Activated CD4-positive, CD25-positive, alpha-beta regulatory T cell treated with anti-CD3 and anti-CD28 coated beads, Interleukin-2, amount 50 U/mL, for 72 hours (primary cell): ENCODE data around the gene TNIK.

Experiments used
- DNase-seq: peaks from one replicate; pipeline ENCODE4 v3.0.0; 2021

TNIK gene

DNA sequence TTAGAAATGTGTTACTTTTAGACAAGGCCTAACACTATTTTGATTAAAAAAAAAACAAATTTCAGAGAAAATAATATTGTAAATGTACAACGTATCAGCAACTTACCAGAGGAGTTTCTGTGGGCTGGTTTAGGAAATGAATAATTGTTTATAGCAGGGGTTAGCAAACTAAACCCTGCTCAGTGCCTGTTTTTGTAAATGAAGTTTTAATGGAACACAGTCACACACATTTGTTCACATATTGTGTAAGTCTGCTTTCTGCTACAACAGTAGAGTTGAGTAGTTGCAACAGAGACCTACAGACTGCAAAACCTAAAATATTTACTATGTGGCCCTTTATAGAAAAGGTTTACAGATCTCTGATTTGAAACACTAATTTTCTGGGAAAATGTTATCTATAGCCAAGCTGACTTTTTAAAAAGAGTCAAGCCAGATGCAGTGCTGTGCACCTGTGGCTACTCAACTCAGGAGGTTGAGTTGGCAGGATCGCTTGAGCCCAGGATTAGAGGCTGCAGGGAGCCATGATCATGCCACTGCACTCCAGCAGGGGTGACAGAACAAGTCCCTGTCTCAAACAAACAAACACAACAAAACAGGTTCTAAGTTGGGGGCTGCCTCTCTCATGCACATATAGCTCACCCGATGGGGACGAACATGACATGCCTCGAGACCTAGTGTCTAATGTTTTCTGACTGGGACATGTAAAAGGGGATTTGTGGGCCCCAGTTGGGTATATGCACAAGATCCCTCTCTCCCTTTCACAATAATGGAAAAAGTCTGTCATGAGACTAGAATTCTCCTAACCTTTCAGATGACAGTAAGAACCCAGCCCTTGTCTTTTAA lies 182.5 kb downstream of the TNIK start:
- DNase-seq = no peak

DNA sequence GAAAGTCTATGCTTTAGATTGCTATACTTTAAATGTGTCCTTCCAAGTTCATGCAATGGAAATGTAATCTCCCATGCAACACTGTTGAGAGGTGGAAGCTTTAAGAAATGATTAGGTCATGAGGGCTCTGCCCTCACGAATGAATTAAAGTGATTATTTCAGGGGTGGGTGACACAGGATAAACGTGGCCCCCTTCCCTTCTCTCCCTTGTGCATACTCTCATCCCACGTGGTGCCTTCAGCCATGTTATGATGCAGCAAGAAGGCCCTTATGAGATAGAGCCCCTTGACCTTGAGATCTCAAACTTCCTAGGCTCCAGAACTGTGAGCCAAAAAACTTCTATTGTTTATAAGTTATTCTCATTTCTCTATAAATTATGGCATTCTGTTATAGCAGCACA lies 183.3 kb downstream of the TNIK start:
- DNase-seq = no peak

DNA sequence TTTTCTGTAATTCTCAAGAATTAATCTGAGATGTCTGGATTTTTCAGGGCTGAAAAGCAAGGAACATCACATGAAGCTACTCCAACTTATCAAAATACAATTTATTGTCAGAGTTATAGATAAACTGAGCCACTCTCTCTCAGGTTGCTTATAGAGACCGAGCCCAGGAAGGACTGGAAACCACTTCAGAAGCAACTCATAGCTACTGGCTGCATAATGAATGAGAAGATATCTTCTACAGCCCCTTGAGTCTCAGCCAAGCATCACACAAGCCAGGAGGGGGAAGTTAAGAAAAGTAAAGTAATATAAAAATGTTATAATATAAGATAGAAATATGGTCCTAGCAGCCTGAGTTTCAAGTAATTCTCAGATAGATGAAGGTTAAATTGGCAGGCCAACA lies 186.0 kb downstream of the TNIK start:
- no peak for DNase-seq

DNA sequence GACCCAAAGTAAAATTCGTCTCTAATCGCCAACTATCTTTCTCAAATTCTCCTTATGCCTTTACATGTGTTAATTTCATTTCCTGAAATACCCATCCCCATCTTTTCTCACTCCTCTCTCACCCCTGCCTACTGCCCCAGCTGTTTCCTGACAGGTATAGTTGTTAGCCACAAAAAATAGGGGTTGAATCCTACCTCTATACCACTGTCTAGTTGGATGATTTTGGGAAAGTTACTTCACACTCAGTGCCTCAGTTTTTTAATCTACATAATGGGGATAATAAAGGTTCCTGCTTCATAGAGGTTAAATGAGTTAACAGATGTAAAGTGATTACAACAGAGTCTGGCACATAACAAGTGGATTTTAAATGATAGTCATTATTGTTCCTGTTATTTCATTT lies 189.7 kb downstream of the TNIK start:
- DNase-seq = no peak

DNA sequence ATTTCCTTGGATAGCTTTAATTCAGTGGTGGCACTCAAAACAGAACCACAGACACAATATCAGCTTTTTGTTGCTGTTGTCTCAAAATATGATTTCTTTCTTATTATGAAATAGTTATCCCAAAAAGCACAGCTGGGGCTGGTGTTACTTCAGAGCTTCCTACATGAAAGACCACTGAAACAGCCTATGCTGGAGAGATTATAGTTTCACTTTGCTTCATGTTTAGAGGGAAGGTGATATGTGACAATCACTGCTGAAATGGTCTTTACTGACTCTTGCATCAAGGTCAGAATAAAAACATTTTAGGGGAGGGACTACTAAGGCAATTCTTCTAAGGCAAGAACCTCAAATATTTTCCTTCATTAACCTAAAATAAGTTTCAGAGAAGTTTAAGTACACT lies 190.7 kb downstream of the TNIK start:
- DNase-seq = no peak

DNA sequence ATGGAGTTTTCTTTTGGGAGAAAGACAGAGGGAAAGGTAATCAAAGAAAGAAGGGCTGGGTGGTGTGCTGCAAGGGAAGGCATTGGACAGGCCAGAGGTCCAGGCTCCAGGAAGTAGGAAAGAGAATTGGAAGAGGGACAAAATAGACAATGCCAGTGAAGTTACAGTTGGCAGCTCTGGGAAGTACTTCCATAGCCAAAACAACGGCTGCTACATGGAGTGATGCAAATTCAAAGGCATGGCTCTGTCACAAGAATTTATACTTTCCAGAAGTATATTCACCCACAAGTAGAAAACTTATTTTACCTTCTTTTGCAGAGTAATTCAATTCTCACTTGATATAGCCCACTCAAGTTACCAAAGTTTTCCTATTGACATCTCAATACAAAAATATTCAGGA lies 191.5 kb downstream of the TNIK start:
- no peak for DNase-seq

DNA sequence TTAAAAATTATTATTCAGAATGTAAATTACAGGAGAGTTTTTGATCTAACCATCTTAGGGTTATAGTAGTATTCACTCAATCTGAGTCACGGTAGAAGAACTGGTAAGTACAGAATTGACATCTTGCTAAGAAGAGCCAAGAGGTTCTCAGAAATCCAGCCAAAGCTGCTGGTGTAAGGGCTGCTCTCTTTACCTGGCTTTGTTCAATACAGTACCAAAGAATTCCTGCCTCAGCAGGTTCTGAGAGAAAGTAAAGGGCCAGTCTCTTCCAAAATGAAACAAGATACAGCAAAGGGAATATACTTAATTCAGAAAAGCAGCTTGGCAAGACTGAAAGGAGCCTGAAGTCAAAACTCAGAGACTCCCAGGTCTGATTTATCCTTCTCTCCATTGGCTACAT lies 193.1 kb downstream of the TNIK start:
- no peak for DNase-seq

DNA sequence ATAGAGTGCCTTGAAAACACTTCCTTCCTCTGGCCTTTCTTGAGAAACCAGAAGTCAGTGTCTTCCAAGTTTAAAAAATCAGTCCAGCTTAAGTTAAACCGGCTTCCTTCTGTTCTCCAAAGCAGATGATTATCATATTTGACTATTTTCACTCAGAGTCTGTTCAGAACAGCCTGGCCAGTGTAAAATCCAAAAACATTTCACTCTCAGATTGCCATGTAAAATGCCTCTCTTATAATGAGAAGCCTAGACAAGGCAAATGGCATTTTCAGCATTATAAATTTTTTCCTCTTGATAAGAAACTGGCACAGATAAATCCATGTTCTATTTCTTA lies 193.5 kb downstream of the TNIK start:
- no peak for DNase-seq

DNA sequence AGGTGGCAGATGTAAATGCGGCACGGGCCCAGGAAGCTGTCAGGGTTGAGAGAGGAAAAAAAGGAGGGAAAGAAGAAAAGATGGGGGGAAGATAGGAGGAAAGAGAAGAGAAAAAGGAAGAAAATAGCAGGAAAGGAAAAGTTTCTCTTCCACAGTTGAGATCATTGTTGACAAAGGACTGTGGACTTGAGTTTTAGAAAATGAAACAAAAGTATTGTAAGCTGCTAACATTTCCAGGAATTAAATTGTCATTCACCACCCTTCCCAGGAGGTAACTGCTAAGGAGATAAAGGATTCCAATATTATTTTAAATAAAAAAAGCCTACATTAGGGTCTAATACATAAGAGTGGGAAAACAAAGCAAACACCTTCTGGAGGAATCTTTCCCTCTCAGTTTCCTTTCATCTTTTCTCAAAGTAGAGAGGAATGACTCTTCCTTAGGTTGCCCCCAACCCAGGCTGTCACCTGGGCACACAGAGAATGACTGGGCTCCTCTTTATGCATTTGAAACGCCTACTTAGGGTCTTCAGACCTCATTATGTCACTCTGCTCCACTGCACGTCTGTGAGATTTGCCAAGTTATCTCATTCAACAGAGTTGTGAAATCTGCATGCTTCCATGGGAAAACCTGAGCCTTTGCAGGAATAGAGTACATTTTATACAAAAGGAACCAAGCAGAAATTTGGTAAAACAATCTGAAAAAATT lies 194.0 kb downstream of the TNIK start:
- no peak for DNase-seq

DNA sequence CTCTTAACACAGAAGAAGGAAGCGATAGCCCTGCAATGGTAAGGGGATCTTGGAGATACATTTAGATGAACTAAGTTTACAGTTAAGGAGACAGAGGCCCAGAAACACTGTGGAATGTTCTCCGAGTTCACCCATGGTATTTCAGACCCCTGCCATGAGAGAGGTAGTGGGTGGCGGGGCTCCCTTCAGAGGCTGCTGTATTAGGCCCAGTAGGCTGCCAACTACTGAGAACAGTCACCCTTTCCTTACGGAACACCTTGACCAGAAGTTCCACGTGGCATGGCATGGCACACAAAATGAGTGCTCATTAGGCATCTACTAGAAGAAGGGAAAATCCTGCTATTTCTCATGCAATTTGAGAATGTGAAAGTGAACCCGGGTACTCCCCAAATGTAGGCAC lies 195.4 kb downstream of the TNIK start:
- DNase-seq = no peak

DNA sequence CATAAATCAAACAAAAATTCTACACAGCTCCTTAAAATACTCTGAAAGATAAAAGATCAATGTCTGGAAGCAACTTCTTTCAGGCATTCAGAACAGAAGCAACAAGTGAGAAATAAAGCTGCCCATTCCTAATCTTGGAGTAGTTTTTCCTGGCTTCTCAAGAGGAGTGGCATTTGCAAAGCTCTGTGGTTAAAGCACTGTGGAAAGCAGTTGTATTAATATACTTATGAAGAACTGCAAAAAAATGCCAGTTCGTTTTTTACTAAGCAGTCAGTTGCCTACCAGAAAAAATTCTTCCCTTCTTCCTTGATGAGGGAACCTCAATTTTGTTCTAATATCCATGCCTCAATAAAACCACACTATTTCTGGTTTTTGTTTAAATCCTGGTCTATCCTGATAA lies 197.8 kb downstream of the TNIK start:
- DNase-seq = no peak

DNA sequence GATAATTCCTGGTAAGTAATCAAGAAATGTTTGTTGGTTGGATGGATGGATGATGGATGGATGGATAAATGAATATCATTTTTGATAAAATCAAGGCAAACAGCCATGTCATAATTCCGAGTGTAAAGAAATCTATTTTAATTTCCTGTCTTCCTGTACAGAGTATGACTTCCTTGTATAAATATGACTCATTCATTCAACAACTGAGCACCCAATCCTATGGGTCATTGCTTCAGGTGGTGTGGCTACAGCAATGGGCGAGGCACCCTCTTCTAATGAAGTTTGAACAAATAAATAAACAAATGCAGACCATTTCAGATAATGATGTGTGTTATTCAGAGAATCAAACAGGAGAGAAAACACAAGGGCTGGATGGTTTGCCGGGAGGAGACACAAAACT lies 198.7 kb downstream of the TNIK start:
- DNase-seq = no peak

DNA sequence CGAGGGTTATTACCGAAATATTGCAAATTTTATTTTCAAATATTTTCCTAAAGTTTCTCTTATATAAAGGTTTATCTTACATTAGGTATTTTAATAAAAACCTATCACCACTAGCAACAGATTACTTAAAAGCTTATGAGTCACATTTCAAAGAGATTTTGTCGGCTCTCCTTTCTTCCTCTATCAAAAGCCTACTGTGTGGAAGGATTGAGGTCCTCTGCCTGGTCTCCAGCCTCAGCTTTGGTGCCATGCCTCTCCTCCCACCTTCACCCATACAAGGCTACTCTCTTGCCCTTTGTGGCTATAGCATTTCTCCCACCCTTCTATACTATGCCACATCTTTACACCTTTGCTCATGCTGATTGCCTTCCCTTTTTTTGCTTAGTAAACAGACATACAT lies 199.3 kb downstream of the TNIK start:
- DNase-seq = no peak

DNA sequence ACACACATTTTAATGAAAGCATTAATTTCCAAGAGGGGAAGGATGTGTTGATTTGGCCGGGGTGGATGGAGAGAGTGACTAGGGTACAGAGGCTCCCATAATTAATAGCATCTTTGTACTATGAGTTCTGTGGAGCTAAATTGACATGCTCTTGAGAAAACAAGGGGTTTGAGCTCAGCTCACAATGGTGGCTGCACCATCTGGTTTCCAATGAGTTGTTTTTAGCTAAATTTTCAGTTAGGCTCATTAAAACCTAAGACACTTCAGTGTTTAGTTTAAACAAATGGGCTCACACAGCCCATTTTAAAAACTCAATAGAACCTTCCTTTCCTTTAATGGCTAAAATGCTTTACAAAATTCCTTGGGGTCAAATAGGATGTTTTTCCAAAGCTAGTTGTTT lies 199.7 kb downstream of the TNIK start:
- no peak for DNase-seq

DNA sequence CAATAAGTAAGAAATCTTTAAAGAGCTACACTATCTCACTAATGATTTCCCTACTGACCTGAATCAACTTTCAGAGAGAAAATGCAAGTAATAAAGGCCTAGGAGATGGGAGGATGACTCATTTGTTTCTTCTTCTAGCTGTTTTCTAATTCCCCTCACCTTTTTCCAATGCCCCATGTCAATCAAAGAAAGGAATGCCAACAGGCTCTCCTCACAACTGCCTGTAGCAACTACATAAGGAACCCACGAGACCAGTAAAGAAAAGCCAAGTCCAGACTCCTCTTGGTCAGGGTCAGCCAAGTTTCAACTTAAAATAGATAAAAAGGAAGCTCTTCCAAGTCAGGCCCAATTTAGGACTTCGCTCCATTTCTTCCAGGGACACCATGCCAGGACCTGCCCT lies 201.9 kb downstream of the TNIK start:
- DNase-seq = no peak

DNA sequence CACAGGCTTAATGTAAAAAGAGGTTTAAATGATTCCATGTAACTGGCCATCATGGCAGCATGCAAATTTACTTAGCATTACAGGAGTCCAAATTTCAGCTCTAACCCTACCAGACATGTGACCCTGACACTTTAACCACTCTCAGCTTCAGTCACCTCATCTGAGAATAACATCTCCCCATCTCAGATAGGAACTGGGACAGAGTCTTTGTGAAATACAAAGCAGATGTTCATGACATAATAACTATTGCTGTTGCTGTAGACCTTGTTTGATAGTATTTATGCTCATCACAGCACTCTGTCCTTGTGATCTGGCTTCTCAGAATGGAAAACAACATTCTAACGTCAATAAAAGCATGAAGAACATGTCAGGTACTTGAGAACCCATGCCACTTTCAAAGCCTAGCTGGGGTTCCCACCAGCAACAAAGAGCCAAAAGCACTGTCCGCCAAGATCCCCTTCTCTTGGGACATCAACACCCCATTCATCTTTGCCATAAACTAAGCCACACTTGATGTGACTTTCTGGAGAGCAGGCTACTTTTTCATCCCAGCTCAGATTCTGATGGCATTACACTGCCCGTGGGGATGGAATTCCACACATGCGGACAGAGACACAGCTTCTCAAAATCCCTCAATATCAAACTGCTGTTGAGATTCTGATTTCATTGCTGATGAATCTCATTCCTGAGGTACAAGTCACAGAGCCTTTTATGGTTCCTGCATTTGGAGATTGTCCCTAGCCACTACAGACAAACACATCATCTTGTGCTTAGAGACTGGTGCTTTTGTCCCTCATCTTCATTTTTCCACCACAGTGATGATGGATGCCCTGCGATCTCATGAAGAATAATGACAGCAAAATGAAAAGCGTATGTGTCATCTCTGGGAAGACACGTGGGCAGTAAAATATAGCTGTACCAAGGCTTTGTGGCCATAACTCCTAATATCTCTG lies 202.7 kb downstream of the TNIK start:
- DNase-seq = no peak

DNA sequence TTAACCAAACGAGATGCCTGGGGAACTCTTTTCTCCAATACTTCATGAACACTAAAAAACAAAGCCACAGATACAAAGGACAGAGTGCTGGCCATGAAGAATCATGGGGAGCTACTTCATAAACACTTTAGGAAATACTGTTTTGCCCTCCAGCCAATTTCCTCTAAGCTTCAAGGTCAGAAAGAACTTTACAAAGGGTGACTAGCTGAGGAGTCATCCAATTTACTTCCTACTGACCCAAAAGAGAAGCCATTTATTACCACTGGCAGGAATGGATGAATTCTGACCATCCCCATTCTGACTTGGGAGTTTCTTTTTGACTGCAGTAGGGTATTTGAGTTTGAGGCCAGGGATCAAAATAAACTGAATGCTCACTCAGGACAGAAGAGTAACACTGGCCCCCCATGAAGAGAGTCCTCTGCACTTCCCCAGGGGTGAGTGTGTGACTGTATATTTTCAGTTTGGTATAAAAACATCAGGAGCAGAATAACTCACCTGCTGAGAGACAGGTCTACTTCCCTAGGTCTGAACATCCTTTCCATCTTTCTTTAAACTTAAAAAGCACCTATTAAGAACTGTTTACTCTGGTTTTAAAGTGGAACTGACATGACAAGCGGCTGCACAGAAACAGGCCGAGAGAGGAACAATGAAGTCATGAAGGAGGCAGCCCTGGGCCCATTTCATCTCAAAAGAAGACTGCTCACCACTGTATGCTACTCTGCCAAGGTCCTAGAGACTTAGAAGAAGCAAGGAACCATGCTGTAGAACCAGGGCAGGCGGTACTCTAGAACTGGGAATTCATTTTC lies 203.6 kb downstream of the TNIK start:
- DNase-seq = no peak

DNA sequence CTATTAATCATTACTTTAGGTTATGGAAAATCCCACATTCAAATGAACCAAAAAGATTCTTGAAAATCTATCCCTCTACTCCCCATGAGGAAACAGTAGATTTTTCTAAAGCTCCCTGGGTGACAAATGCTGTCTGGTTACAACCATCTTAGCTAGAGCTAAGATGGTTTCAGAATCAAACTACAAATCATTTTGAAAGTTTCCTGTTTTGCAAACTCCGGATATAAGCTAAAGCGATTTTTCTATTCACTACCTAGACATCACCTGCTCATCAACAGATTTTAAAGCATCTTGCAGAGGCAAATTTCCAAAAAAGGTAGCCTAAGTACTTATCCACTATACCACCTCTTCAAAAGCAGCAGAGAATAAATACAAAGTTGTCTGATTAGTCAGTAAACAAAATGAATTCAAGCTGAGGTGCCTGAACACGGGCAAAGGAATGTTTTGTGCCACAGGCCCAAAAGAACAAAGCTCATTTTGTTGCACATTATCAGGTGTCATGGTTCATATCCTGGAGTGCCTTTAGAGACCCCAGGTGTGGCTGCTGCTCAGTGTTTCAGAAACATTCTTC lies 204.9 kb downstream of the TNIK start:
- DNase-seq = no peak

DNA sequence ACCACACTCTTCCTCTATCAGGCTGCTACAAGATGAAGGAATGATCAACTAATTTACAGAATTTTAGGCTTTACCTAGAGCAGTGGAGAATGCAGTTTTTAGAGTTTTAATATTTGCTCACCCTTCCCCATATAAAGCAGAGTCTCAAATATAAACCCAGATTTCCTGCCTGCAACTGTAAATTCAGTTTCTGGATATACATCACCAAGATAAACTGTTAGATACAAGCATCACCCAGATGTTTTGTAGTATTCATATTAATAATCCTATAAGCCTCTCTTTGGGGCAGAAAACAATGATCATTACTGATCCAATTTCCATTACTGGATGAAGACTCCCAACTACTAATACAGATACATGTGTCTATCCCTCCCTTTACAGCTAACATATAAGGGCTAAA lies 205.9 kb downstream of the TNIK start:
- DNase-seq = no peak

DNA sequence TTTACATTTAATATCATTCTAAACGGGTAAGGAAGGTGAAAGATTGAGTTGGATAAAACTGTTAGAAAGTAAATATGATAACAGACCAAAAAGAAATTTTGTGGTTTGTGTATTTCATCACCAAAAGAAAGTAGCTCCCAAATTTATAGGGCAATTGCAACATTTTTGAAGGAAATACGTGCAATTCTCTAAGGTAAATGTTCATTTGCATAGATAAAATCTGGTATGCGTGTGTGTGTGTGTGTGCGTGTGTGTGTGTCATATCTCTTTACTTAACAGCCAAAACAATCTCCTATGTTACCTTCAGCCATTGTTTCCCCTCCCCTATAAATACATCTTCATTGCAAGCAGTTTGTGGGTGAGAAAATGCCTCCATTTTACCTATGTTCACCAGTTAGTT lies 208.4 kb downstream of the TNIK start:
- no peak for DNase-seq

DNA sequence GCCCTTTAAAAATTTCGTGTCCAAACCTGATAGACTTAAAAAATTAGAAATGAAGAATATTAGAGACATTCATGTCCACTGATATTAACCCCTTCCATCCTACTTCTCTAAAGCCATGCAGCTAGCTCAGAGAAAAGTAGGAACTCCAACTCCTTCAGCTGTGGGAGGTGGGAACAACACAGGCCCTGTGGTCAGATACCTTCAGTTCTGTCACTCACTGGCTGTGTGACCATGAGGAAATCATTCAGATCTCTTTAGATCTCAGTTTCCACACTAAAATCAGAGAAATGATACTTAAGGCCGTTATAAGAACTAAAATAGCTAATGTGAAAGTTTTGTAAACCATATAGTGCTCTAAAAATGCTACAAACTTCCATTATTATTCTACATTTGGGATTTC lies 209.8 kb downstream of the TNIK start:
- no peak for DNase-seq

DNA sequence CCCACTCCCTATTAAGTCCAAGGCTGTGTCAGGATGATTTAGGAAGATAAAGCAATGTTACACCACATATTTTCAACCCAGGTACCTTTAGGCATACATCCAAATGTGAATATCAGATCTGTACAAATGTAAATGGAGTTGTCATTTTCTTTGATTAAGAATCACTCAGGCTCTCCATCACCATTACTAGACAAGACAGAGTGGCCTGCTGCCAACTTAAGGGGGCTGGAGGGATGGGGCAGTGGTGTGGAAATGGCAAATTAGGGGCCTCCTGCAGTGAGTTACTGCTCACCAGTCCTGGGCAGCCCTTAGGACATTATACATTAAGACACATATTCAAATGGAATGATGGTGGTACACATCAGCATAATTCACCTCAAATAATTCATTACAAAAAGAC lies 211.0 kb downstream of the TNIK start:
- no peak for DNase-seq
